ES-I3 (cell line): ENCODE data around the gene TMEM52.
"Not testable (repeated sequence)": the region's sequence is repeated elsewhere in the genome, so short reads cannot be mapped to it uniquely, and the experiment has no call there.

Experiments used
- H3K36me3 ChIP-seq: 2 replicates; pipeline ENCODE4 v1.6.1; 2013; ENCODE audit warnings: mild to moderate bottlenecking, low read length, control low read depth, moderate library complexity; ENCODE audit not compliant: insufficient read depth
- H3K4me1 ChIP-seq: 2 replicates; pipeline ENCODE4 v1.6.1; 2013; ENCODE audit warnings: mild to moderate bottlenecking, control low read depth, low read length; ENCODE audit not compliant: insufficient read depth
- H3K9ac ChIP-seq: 2 replicates; pipeline ENCODE4 v1.6.1; 2013; ENCODE audit warnings: low read depth, mild to moderate bottlenecking, low read length, moderate library complexity
- H3K9me3 ChIP-seq: 2 replicates; pipeline ENCODE4 v1.6.1; 2013; ENCODE audit warnings: mild to moderate bottlenecking, low read length, moderate library complexity; ENCODE audit not compliant: control insufficient read depth, insufficient read depth

The TMEM52 gene

DNA sequence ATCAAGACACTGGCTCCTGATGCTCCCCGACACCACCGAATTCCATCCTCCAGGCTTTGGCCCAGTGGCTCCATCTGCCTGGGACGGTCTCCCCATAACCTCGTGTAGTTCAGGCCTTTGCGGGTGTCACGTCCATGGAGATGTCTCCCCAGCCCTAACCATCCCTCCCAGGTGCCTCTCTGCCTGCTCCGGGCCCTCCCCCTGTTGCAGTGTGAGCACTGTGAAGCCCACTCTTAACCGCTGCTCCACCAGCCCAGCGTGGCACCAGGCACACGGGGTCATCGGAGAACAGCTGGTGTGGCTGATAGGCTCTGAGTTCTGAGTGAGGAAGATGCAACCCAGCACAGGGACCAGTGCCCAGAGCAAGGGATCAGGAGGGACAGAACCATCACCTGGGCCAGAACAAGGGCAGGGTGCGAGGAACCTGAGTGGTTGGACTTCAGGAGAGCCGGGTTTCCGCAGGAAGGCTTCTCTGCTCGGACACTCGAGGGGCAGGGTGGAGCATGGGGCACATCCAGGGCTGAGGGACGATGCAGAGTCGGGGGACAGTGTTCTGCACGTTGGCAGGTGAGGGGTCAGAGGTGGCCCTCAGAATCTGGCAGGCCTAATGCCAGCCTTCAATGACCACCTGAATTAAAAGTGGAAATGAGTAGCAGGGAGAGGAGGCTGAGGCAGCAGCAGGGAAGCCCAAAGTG lies 25.6 kb downstream of the TMEM52 start:
- peaks cover 27% of the 10 kb centered on the region for H3K4me1 ChIP-seq

DNA sequence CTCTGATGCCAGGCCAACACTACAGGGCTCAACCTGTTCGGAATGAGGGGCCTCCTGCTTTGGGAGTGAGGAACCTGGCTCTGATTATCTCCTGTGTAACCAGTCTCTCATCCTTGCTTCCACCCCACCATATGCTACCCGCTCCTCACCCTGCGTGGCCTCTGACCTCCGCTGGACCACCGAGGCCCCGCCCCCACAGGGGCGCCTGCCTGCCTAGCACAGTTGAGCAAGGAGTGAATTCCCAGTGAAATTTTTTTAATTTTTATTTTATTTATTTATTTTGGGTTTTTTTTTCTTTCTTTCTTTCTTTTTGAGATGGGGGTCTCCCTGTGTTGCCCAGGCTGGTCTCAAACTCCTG lies 26.3 kb downstream of the TMEM52 start:
- peaks cover 28% of the 10 kb centered on the region for H3K4me1 ChIP-seq
- H3K36me3 ChIP-seq = no peaks in the 10 kb centered on the region
- no peaks in the 10 kb centered on the region for H3K9me3 ChIP-seq
- H3K9ac ChIP-seq = no peak overlapping the region; the same call in 1 of the 2 replicates

More for the DNA sequence above, 25.6 kb downstream of the TMEM52 start:
- Histone ChIP-seq H3K9me3 (no peaks in the 10 kb centered on the region), H3K9ac (no peak overlapping the region), H3K36me3 (no peaks in the 10 kb centered on the region)

DNA sequence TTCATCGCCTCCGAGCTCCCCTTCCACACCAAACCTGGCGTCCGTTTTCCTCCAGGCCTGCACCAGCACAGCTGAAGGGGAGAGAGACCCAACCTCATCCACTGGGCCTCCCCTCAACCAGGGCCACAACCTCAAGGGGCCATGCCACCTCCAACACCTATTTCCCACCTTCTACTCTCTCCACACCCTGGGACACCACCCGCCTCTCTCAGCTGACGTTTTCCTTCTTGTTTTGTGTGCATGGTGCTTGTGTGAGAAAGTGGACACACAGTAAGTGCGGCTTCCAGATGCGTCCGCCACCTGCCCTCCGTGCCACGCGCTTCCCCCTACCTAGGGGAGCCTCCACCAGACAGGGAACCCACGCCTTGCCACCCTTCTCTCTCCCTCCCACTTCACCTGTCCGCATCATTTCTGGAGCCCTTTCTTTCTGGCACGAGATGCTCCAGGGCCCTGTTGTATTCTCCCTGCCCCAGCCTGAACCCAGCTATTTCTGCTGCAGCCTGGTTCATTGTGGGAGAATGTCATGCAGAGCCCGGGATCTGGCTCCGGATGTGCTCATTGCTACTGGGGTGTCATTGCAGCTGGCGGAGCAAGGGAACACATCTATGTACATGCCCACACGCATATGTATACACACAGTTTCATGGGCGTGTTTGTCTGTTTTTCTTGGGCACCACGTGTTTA lies 26.9 kb downstream of the TMEM52 start:
- Histone ChIP-seq H3K9ac (peak overlapping the region; percentile 49), H3K9me3 (no peaks in the 10 kb centered on the region), H3K36me3 (no peaks in the 10 kb centered on the region), H3K4me1 (peaks cover 25% of the 10 kb centered on the region)

DNA sequence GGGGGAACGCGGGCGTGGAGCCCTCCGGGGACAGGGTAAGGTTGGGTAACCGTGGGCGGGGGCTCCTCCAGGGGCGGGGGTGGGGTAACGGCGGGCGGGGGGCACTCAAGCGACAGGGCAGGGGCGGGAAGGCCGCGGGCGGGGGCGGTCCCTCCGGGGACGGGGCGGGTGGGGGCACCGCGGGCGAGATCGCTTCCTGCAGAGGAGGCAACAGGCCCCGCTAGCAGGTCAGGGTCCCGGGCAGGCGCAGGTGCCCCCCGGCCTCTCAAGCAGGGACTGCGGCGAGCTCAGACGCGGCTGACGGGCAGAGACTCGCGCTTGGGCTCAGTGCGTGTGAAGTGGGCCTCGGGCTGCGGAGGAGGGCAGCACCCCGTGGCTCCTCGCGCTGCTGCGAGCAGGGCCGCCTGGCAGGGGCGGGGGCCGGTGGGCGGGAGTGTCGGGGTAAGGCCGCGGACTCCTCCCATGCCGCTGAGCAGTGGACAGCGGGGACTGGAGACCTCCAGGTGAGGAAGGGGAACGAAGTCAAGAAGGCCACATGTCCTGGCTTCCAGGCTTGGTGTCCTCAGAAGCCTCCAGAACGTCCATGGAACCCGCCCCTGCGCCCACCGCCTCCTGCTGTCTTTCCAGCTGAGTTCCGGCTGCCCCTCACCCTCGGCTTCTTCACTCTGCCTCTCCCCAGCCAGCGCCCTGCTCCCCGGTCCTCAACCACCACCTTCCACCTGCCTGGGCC lies 27.6 kb downstream of the TMEM52 start:
- no peaks in the 10 kb centered on the region for H3K36me3 ChIP-seq
- peaks cover 25% of the 10 kb centered on the region for H3K4me1 ChIP-seq
- no peaks in the 10 kb centered on the region for H3K9me3 ChIP-seq
- H3K9ac ChIP-seq = peak overlapping the region; percentile 97

DNA sequence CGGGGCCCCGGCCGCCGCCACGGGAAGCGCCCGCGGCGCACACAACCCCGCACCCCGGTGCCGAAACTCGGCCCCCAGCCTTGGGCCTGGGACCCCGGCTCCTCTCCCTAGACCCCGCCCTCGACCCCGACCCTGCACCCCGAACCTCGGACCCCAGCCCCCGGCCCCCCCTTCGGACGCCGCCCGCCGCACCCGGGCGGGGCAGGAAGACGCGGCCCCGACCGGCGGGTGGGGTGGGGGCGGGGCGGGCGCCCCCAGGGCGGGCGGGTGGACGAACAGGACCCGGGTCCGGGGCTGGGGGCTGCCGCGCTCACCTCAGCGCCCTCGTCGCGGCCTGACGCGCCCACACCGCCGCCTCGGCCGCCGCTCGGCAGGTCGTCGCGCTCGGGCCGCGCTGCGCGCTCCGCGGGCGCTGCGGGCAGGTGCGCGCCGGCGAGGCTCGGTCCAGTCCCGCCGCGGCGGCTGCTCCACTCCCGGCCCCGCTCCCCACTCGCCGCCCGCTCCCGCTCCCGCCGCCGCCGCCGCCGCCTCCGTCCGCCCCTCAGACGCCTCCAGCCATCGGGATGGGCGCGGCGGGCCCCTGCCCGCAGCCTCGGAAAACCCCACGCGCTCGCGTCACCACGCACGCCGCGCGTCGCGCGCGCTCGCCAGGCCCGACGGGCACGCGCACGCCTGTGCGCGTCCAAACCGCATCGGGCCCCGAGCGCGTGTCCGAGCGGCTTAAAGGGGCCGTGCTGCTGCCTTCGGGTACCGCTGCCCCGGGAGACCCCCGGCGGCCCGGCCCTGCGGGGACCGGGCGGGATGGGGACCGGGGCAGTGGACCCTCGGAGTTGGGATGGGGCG lies 28.4 kb downstream of the TMEM52 start, which contains the start of gene GNB1:
GNB1 (minus strand) TSS at position 582 of the 843 bp plus-strand sequence. CDS start 65,634 bp downstream, outside the sequence.
- Histone ChIP-seq H3K9ac (peak within 1 kb of the TSS; percentile 97), H3K4me1 (peaks cover 25% of the 10 kb centered on the region), H3K36me3 (no peaks in the 10 kb centered on the region), H3K9me3 (no peaks in the 10 kb centered on the region)

DNA sequence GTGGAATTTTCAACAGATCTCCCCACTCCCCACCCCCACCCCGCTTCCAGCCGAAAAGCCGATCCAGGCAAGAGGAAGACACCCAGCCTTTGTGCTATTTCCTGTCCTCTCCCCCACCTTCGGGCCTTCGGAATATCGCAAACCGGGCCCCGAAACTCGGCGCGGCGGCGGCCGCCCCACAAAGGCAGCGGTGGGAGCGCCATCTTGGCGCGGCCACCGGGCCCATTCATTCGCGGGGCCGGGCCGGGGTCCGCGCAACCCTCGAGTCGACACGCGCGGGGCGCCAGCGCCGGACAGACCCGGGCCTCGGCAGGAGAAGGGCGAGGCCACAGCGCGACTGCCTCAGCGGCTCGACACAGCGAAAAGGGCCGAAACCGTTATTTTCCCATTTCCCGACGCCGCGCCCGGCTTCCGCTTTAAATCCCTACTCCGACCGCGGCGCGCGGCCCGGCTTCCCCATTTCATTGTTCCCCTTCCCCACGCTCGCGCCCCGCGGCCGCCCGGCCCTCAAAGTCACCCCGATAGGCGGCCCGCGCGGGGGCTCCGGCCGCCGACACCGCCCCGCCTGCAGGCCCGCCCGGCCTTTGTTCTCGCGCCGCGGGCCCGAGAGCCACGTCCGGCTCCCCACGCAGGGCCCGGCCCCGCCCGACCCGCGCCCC lies 29.1 kb downstream of the TMEM52 start:
- Histone ChIP-seq H3K9ac (peak overlapping the region; percentile 97), H3K36me3 (no peaks in the 10 kb centered on the region), H3K9me3 (no peaks in the 10 kb centered on the region), H3K4me1 (peaks cover 21% of the 10 kb centered on the region)

DNA sequence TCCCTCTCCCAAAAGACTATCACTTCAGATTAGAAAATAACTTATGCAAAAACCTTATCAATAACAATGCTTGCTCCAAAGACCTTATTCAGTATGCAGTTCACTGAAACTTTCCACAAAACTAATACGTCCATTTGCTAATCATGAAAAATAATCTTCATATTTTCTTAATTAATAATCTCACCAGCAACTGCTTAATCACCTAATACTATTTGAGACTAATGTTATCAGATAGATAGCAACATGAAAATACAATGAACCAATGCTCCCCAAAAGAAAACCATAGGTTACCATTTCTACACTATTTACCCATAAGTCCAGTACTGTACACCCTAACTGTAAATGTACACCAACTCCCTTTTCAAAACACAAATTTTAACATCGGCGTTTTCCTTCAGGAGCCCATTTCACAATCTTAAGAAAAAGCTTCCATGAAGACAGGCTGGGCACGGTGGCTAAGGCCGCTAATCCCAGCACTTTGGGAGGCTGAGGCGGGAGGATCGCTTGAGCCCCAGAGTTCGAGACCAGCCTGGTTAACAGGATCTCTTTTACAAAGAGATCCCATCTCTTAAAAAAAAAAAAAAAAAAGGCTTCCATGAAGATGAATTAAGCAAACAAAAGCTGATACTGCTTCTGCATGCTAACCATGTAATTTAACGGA lies 29.9 kb downstream of the TMEM52 start:
- Histone ChIP-seq H3K36me3 (no peaks in the 10 kb centered on the region), H3K9me3 (no peaks in the 10 kb centered on the region), H3K9ac (peak overlapping the region; percentile 97), H3K4me1 (peaks cover 13% of the 10 kb centered on the region)

DNA sequence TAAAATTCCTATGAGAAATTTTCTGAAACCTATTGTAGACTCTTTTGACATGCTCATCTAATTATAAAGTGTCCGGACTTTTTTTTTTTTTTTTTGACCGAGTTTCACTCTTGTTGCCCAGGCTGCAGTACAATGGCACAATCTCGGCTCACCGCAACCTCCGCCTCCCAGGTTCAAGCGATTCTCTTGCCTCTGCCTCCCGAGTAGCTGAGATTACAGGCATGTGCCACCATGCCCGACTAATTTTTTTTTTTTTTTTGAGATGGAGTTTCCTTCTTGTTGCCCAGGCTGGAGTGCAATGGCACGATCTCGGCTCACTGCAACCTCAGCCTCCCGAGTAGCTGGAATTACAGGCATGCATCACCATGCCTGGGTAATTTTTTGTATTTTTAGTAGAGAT lies 35.2 kb downstream of the TMEM52 start:
- H3K4me1 ChIP-seq = peaks cover 18% of the 10 kb centered on the region; the same call in 1 of the 2 replicates
- not testable (repeated sequence) for H3K9ac ChIP-seq, H3K36me3 ChIP-seq, H3K9me3 ChIP-seq

DNA sequence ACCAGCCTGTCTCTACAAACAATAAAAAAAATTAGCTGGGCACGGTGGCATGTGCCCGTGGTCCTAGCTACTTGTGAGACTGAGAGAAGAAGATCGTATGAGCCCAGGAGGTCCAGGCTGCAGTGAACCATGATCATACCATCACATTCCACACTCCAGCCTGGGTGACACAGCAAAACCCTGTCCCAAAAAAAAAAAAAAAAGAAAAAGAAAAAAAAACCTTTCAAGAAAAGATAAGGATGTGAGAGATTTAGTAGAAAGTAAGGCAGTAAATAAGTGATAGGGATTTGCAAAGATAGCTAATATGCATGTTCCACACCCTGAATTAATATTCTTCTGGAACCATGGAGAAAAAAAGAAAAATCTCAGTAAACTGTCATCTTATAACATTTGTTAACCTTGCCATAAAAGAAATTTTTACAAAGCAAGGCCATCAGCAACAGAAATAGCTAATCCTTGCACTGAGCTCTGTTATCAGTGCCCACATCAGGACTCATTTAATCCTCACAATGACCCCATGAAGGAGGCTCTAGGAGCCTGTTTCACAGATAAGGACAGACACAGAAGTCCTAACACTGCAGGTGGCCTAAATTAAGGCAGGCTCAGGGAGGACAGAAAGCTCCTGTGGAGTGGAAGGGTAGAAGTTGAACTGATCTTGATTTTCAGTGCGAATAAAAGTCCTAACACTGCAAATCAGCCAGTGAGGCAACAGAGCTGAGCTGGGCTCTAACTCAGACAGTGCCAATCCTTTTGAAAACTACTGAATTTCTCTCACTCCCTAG lies 35.8 kb downstream of the TMEM52 start:
- no peaks in the 10 kb centered on the region for H3K9me3 ChIP-seq
- no peak overlapping the region for H3K9ac ChIP-seq
- H3K4me1 ChIP-seq = peaks cover 16% of the 10 kb centered on the region; the same call in 1 of the 2 replicates
- H3K36me3 ChIP-seq = no peaks in the 10 kb centered on the region; the same call in 1 of the 2 replicates

DNA sequence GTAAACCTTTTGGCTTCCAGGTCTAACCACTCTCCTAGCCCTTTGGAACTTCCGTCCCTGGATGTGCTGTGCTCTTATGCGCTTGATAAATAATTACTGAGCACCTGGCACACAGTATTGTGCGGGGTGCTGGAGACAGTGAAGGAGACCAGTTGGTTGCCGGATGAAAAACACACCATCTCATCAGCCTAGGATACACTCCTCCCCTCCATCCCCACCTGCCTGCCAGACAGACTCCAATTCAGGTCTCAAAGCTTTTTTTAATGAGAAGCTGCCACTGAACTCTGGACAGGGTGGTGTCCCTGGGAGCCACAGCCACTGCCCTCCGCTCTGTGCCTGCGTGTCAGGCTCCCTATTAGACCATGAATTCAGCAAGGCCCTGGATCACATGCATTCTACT lies 37.4 kb downstream of the TMEM52 start:
- Histone ChIP-seq H3K9ac (no peak overlapping the region), H3K9me3 (no peaks in the 10 kb centered on the region), H3K4me1 (peaks cover 15% of the 10 kb centered on the region; the same call in 1 of the 2 replicates), H3K36me3 (peaks cover 1% of the 10 kb centered on the region; the same call in 1 of the 2 replicates)

DNA sequence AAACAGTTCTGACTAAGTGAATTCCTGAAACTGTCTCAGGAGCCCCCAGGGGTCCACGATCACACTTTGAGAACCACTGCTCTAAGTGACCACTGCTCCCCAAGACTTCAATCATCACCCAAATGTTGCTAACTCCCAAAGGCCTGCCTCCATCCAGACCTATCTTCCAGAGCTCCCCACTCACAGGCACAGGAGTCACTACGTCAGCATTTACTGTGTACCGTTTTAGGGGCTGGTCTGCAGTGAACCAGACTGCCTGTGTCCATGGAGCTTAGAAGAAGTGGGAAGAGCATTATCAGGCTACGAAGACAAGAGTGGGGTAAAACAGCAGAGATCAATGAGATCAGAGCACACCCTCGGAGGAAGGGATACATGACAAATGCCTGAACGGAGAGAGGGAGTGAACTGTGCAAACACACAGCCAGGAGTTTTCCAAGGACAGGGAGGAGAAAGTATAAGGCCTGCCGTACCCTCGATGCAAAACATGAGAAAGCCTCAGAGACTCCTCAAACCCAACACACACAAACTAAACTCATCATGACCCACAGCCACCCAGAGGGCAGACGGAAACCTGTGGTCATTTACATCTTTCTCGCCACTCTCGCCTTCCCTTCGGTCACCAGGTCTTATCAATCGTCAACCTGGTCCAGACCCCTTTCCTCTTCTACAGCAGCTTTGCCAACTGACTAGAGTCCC lies 38.3 kb downstream of the TMEM52 start:
- H3K36me3 ChIP-seq = peaks cover 9% of the 10 kb centered on the region

DNA sequence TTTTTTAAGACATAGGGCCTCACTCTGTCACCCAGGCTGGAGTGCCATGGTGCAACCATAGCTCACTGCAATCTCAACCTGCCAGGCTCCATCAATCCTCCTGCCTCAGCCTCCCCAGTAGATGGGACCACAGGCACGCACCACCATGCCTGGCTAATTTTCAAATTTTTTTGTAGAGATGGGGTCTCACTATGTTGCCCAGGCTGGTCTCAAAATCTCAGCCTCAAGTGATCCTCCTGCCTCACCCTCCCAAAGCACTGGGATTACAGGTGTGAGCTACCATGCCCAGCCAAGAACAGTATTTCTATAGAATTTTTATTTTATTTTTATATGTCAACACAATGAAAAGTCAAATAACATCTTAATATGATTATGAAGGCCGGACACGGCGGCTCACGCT lies 39.1 kb downstream of the TMEM52 start:
- H3K9me3 ChIP-seq = no peaks in the 10 kb centered on the region
- no peak overlapping the region for H3K9ac ChIP-seq
- H3K4me1 ChIP-seq = peaks cover 15% of the 10 kb centered on the region; the same call in 1 of the 2 replicates
- H3K36me3 ChIP-seq = peaks cover 13% of the 10 kb centered on the region

More for the DNA sequence above, 38.3 kb downstream of the TMEM52 start:
- peaks cover 15% of the 10 kb centered on the region; the same call in 1 of the 2 replicates for H3K4me1 ChIP-seq
- H3K9me3 ChIP-seq = no peaks in the 10 kb centered on the region
- H3K9ac ChIP-seq = no peak overlapping the region
